ENCODE data around the gene ANXA4.

- no peak for TF ChIP-seq JUND (IDR thresholded peaks at IDR 0.05)
- TF ChIP-seq SMC3 (IDR thresholded peaks at IDR 0.05; ENCODE audit: low read depth, low read length) = no peak
- no peak for TF ChIP-seq RFX5 (IDR thresholded peaks at IDR 0.05; ENCODE audit: low read length)
- no peak for TF ChIP-seq USF1 (IDR thresholded peaks at IDR 0.05; ENCODE audit: borderline replicate concordance, low read depth)
- TF ChIP-seq, protein P1, sequence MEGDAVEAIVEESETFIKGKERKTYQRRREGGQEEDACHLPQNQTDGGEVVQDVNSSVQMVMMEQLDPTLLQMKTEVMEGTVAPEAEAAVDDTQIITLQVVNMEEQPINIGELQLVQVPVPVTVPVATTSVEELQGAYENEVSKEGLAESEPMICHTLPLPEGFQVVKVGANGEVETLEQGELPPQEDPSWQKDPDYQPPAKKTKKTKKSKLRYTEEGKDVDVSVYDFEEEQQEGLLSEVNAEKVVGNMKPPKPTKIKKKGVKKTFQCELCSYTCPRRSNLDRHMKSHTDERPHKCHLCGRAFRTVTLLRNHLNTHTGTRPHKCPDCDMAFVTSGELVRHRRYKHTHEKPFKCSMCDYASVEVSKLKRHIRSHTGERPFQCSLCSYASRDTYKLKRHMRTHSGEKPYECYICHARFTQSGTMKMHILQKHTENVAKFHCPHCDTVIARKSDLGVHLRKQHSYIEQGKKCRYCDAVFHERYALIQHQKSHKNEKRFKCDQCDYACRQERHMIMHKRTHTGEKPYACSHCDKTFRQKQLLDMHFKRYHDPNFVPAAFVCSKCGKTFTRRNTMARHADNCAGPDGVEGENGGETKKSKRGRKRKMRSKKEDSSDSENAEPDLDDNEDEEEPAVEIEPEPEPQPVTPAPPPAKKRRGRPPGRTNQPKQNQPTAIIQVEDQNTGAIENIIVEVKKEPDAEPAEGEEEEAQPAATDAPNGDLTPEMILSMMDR (IDR thresholded peaks at IDR 0.05) = no peak
- TF ChIP-seq MXI1 (IDR thresholded peaks at IDR 0.05; ENCODE audit: low read depth, low read length) = no peak
- TF ChIP-seq, protein P2, sequence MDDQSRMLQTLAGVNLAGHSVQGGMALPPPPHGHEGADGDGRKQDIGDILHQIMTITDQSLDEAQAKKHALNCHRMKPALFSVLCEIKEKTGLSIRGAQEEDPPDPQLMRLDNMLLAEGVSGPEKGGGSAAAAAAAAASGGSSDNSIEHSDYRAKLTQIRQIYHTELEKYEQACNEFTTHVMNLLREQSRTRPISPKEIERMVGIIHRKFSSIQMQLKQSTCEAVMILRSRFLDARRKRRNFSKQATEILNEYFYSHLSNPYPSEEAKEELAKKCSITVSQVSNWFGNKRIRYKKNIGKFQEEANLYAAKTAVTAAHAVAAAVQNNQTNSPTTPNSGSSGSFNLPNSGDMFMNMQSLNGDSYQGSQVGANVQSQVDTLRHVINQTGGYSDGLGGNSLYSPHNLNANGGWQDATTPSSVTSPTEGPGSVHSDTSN (IDR thresholded peaks at IDR 0.05) = no peak
- no peak for TF ChIP-seq MAX (IDR thresholded peaks at IDR 0.05; ENCODE audit: low read depth)
- TF ChIP-seq RAD21 (IDR thresholded peaks at IDR 0.05; ENCODE audit: low read length) = no peak
- no peak for TF ChIP-seq SIN3A (IDR thresholded peaks at IDR 0.05; ENCODE audit: borderline replicate concordance, low read depth, low read length)
- no peak for TF ChIP-seq TCF12 (IDR thresholded peaks at IDR 0.05)
- TF ChIP-seq CHD2 (IDR thresholded peaks at IDR 0.05; ENCODE audit: low read length, partially characterized antibody) = no peak
Observed at GRCh38 chr2:69815717-69816116, 73.8 kb downstream of the ANXA4 start.

Measured in SK-N-SH (cell line).